GM12878 (cell line): ENCODE results near the gene MACROD2.

Experiments used
- JUNB ChIP-seq: IDR thresholded peaks from 2 replicates; pipeline ENCODE4 v1.6.1; 2016; ENCODE audit warnings: antibody characterized with exemption, mild to moderate bottlenecking
- MXI1 ChIP-seq: fragments of 150-350 bp; IDR thresholded peaks from 2 replicates; pipeline ENCODE4 v1.6.1; 2011; ENCODE audit warnings: low read depth, mild to moderate bottlenecking, inconsistent platforms, low read length, improper control_type of control experiment
- NR2F1 ChIP-seq: fragments of 450-650 bp; conservative IDR thresholded peaks from 2 replicates; pipeline ENCODE4 v1.6.1; 2017; ENCODE audit warnings: mild to moderate bottlenecking
- NRF1 ChIP-seq: conservative IDR thresholded peaks from 2 replicates; pipeline ENCODE4 v1.6.1; 2011; ENCODE audit warnings: mild to moderate bottlenecking, low read depth, low read length, improper control_type of control experiment
- POLR2AphosphoS5 ChIP-seq: IDR thresholded peaks from 2 replicates; pipeline ENCODE4 v1.6.1; 2011; ENCODE audit warnings: mild to moderate bottlenecking, low read length, inconsistent platforms
- TCF12 ChIP-seq: IDR thresholded peaks from 2 replicates; pipeline ENCODE4 v1.6.1; 2011; ENCODE audit warnings: low read depth, mild to moderate bottlenecking, low read length
- TCF7 ChIP-seq: IDR thresholded peaks from 2 replicates; pipeline ENCODE4 v1.6.1; 2014; ENCODE audit warnings: antibody characterized with exemption, borderline replicate concordance
- YY1 ChIP-seq: IDR thresholded peaks from 2 replicates; pipeline ENCODE4 v1.6.1; 2011; ENCODE audit warnings: low read depth, mild to moderate bottlenecking, low read length
- ZNF274 ChIP-seq: IDR thresholded peaks from one replicate; pipeline ENCODE4 v1.8.0; 2011; ENCODE audit not compliant: insufficient read length, insufficient read depth
- TF ChIP-seq, protein P1 (sequence below): IDR thresholded peaks from 2 replicates; pipeline ENCODE4 v1.6.1; 2012; ENCODE audit warnings: low read depth, low read length, improper control_type of control experiment
- TF ChIP-seq, protein P2 (sequence below), 3 experiments: IDR thresholded peaks in 2 of 3; conservative IDR thresholded peaks in 1 of 3; 2 replicates each; pipeline ENCODE4 v1.5.1; 2011; ENCODE audit warnings: low read depth in 3 of 3, low read length in 3 of 3, mild to moderate bottlenecking in 3 of 3, control low read depth in 2 of 3, moderate library complexity in 2 of 3, inconsistent platforms in 1 of 3, mixed read lengths in 1 of 3; ENCODE audit not compliant: control insufficient read depth in 2 of 3, insufficient read depth in 1 of 3; ENCODE audit errors: extremely low read depth in 1 of 3
- TF ChIP-seq, protein P3 (sequence below): fragments of 450-650 bp; IDR thresholded peaks from 2 replicates; pipeline ENCODE4 v1.6.1; 2017; ENCODE audit warnings: mild to moderate bottlenecking

DNA sequence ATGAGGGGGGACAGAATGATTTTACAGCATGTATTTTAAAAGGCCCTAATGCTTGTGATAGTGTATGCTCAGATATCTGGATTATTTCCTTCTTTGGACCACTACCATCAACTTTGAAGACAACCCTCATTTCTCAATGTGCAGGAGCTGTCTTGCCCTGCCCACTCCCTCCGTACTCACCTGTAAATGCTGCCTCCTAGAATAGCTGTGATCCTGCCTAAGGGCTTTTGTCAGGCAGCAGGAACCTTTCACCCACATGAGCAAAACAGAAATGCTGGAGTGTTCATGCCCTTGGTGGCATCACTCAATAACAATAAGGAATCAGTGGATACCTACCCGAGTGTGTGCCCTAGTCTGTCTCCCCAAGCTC is 1065.7 kb downstream of the MACROD2 start:
- TF ChIP-seq ZNF274 (no peak), POLR2AphosphoS5 (no peak), TCF12 (no peak), NRF1 (no peak), MXI1 (no peak), TCF7 (no peak), NR2F1 (no peak), YY1 (no peak), JUNB (no peak)
- TF ChIP-seq, protein P1, sequence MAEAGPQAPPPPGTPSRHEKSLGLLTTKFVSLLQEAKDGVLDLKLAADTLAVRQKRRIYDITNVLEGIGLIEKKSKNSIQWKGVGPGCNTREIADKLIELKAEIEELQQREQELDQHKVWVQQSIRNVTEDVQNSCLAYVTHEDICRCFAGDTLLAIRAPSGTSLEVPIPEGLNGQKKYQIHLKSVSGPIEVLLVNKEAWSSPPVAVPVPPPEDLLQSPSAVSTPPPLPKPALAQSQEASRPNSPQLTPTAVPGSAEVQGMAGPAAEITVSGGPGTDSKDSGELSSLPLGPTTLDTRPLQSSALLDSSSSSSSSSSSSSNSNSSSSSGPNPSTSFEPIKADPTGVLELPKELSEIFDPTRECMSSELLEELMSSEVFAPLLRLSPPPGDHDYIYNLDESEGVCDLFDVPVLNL: no peak
- TF ChIP-seq, protein P2, sequence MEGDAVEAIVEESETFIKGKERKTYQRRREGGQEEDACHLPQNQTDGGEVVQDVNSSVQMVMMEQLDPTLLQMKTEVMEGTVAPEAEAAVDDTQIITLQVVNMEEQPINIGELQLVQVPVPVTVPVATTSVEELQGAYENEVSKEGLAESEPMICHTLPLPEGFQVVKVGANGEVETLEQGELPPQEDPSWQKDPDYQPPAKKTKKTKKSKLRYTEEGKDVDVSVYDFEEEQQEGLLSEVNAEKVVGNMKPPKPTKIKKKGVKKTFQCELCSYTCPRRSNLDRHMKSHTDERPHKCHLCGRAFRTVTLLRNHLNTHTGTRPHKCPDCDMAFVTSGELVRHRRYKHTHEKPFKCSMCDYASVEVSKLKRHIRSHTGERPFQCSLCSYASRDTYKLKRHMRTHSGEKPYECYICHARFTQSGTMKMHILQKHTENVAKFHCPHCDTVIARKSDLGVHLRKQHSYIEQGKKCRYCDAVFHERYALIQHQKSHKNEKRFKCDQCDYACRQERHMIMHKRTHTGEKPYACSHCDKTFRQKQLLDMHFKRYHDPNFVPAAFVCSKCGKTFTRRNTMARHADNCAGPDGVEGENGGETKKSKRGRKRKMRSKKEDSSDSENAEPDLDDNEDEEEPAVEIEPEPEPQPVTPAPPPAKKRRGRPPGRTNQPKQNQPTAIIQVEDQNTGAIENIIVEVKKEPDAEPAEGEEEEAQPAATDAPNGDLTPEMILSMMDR (IDR thresholded peaks at IDR 0.05 in 2 of 3, conservative IDR thresholded peaks at IDR 0.05 in 1 of 3; ENCODE audit: control insufficient read depth in 2 of 3, extremely low read depth in 1 of 3, insufficient read depth in 1 of 3, low read depth in 3 of 3, low read length in 3 of 3): no peak
- TF ChIP-seq, protein P3, sequence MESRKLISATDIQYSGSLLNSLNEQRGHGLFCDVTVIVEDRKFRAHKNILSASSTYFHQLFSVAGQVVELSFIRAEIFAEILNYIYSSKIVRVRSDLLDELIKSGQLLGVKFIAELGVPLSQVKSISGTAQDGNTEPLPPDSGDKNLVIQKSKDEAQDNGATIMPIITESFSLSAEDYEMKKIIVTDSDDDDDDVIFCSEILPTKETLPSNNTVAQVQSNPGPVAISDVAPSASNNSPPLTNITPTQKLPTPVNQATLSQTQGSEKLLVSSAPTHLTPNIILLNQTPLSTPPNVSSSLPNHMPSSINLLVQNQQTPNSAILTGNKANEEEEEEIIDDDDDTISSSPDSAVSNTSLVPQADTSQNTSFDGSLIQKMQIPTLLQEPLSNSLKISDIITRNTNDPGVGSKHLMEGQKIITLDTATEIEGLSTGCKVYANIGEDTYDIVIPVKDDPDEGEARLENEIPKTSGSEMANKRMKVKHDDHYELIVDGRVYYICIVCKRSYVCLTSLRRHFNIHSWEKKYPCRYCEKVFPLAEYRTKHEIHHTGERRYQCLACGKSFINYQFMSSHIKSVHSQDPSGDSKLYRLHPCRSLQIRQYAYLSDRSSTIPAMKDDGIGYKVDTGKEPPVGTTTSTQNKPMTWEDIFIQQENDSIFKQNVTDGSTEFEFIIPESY: no peak
